Measurements from ENCODE around the gene OS9. TPM values are rescaled to one million over a fixed set of nuclear protein-coding genes. Genes with fewer than 3 reads are reported as not detected.
"Not testable (repeated sequence)": the region's sequence is repeated elsewhere in the genome, so short reads cannot be mapped to it uniquely, and the experiment has no call there.

The OS9 gene
- total and polyA plus RNA-seq, 2 of the 4 experiments (the other 2 are of a cell fraction): 159 to 272 TPM

GRCh38 chr12:57720606-57721595 is 27.0 kb downstream of the OS9 start (continued):
- TF ChIP-seq ELK1 (IDR thresholded peaks at IDR 0.05; ENCODE audit: borderline replicate concordance, low read depth, low read length) (no peak), RCOR1 (IDR thresholded peaks at IDR 0.05; ENCODE audit: insufficient replicate concordance, low read length) (no peak), CEBPB (IDR thresholded peaks at IDR 0.05; ENCODE audit: low read depth, low read length) (no peak), SMC3 (IDR thresholded peaks at IDR 0.05; ENCODE audit: low read depth, low read length) (no peak), RFX5 (IDR thresholded peaks at IDR 0.05; ENCODE audit: low read depth, low read length) (no peak)

- H3K9ac ChIP-seq (ENCODE audit: low read depth, low read length); H3K27me3 ChIP-seq (ENCODE audit: control insufficient read depth, insufficient read depth, low read length); H3K4ac ChIP-seq (ENCODE audit: low read depth, low read length); H2AK5ac ChIP-seq (ENCODE audit: low read depth, low read length); H4K20me1 ChIP-seq (ENCODE audit: insufficient read depth, low read length); H3K18ac ChIP-seq (ENCODE audit: low read depth, low read length); H3K56ac ChIP-seq (ENCODE audit: extremely low read depth, insufficient read depth, low read length); dilution Hi-C loops (cut with HindIII; ENCODE audit: low sequenced_read_pairs, unreplicated experiment); H3K9me3 ChIP-seq (ENCODE audit: control insufficient read depth, insufficient read depth, low read length); H3K9me1 ChIP-seq (ENCODE audit: insufficient read depth, low read length); H3K14ac ChIP-seq (replicated peaks; ENCODE audit: low read depth, low read length); H3K4me3 ChIP-seq (ENCODE audit: insufficient read depth, low read depth, low read length); H4K91ac ChIP-seq (ENCODE audit: insufficient read depth, low read depth, low read length); H3K79me1 ChIP-seq (ENCODE audit: low read depth in 1 of 2, low read length in 2 of 2); H3K27ac ChIP-seq (ENCODE audit: insufficient read depth, low read length); BruUV-seq (replicated peaks); DNase-seq; intact Hi-C loops (cut with micrococcal nuclease); POLR2A ChIA-PET (ENCODE audit: unreplicated experiment); ATAC-seq (ENCODE audit: low read depth); in situ Hi-C loops (cut with MboI; ENCODE audit: low sequenced_read_pairs); H3K4me2 ChIP-seq (ENCODE audit: low read depth, low read length); H2AK9ac ChIP-seq (replicated peaks; ENCODE audit: low read depth, low read length, poor library complexity); H4K5ac ChIP-seq (ENCODE audit: low read depth, low read length); H2BK120ac ChIP-seq (ENCODE audit: low read depth, low read length); H2BK5ac ChIP-seq (ENCODE audit: low read depth, low read length, poor library complexity, severe bottlenecking); H3K23ac ChIP-seq (ENCODE audit: low read depth, low read length); H4K8ac ChIP-seq (ENCODE audit: low read depth in 2 of 2, low read length in 2 of 2); H2BK20ac ChIP-seq (ENCODE audit: low read depth, low read length); H2AFZ ChIP-seq (replicated peaks; ENCODE audit: low read length, poor library complexity); H3K4me1 ChIP-seq (ENCODE audit: control insufficient read depth, insufficient read depth, low read length); H2BK15ac ChIP-seq (ENCODE audit: low read depth, low read length): not testable (repeated sequence)
- H3K36me3 ChIP-seq (ENCODE audit: control insufficient read depth, insufficient read depth, low read length): peaks cover 34% of the 10 kb centered on the region
- CTCF ChIA-PET: interaction anchor here (0.6 kb wide), 2 partner anchors 19 to 146 kb away, joined by 3 read pairs; no protein-coding TSS in a partner anchor
- 100% methylated on average over 2 of the region's 16 CpGs; no CpG with 5 or more reads in 1 of the 2 experiments for WGBS, 2 experiments (ENCODE audit: extremely low coverage in 2 of 2, insufficient read length in 1 of 2)
These were observed 28.1 kb downstream of the OS9 start for GRCh38 chr12:57721846-57722608.

All from IMR-90 (cell line).